NCI-H2029 treated with DMSO at 0.1 percent for 48 hours (cell line): ENCODE results near the gene MED25.

Experiments used
- DNase-seq: peaks from one replicate; lab custom pipeline; 2025; lab: John Stamatoyannopoulos, UW

The MED25 gene

DNA sequence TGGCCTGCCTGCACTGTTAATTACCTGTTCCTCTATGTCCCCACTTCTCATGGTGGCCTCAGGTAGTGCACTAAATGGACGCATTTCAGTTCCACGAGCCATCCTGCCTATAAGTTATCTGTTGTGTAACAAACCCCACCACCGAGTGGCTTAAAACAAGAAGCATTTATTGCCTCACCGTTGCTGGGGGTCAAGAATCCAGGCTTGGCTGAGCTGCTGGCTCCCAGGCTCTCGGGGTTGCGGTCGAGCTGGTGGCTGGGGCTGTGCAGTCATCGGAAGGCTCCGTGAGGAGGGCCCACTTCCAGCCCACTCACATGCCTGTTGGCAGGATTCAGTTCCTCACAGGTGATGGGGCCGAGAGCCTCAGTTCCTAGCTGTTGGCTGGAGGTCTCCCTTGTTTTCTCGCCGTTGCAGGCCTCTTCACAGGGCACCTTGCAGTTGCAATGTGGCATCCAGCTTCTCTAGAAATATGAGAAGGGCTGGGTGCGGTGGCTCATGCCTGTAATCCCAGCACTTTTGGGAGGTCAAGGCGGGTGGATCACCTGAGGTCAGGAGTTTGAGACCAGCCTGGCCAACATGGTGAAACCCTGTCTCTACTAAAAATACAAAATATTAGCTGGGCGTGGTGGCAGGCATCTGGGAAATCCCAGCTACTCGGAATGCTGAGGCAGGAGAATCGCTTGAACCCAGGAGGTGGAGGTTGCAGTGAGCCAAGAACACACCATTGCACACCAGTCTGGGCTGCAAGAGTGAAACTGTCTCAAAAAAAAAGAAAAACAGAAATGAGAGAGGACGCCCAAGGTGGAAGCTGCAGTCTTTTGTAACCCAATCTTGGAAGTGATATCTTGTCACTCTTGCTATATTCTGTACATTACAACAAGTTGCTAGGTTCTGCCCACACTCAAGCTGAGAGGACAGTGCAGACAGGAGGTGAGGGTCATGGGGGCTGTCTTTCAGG is 26.3 kb downstream of the MED25 start:
- DNase-seq: no peak

DNA sequence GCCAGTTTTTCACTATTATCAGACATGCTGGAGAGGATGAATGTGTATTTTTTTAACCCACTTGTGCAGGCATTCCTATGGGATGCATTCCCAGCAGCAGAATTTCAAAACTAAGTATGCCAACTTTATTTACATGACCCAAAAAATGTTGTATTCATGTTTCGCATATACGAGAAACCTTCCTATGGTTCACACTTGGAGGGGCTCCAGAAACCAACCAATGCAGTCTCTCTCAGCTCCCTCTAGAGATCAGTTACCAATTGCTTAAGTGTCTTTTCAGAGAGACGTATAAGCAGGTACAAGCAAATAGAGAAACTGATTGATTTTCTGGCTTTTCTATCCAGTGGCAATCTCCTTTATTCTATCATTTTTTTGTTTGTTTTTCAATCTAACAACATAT is 27.3 kb downstream of the MED25 start:
- DNase-seq: no peak

DNA sequence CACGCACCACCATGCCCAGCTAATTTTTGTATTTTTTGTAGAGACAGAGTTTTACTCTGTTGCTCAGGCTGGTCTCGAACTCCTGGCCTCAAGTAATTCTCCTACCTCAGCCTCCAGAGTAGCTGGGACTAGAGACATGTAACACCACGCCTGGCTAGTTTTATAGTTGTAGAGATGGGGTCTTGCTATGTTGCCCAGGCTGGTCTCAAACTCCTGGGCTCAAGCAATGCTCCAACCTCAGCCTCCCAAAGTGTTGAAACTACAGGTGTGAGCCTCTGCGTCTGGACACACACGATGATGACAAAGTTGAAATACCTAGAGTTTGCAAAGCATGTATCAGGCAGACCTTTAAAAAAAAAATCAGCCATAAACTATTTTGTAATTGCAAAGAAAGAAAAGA is 28.3 kb downstream of the MED25 start:
- DNase-seq: no peak

DNA sequence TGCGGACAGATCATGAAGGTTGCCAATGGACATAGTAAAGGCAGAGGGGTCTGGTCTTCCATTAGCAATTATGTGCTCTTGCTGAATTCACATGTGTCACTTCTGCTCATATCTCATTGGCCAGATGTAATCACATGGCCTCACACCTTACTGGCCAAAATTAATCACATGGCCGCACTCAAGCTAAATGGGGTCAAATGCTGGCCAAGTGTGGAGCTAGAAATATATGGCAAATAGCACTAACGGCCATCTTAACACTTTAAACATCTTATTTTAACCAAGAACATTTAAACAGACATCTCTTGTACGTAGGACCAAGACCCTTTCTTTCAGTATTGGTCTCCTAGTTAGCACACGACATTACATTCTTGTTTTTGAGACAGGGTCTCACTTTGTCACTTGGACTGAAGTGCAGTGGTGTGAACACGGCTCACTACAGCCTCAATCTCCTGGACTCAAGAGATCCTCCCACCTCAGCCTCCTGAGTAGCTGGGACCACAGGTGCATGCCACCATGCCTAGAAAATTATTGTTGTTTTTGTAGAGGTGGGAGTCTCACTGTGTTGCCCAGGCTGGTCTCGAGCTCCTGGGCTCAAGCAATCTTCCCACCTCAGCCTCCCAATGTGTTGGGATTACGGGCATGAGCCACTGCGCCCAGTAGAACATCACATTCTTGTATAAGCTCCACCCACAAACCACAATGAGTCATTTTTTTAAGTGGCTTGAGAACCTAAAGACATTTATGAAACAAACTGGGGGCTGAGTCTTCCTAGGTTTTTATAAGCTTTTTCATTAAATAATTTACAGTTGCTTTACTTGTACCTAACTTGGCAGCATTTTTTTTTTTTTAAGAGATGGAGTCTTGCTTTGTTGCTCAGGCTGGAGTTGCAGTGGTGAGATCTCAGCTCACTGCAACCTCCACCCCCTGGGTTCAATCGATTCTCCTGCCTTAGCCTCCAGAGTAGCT is 29.9 kb downstream of the MED25 start:
- no peak for DNase-seq

DNA sequence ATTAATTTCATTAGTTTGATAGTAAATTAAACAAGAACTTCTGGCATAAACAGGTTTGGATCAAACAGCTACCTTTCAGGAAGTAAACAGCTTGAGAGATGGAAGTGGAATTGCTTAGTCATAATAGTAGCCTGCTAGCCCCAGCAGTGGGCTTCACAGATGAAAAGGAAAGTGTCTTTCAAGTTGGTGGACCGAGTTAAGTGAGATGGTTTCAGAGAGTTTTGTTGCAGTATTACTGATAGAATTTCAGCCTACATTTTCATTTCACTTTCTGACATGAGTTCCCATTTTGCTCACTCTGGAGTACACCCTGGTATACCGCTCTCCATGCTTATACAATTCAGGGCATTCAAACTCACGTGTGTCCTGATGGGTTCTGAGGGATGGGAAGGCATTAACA is 30.8 kb downstream of the MED25 start:
- no peak for DNase-seq

DNA sequence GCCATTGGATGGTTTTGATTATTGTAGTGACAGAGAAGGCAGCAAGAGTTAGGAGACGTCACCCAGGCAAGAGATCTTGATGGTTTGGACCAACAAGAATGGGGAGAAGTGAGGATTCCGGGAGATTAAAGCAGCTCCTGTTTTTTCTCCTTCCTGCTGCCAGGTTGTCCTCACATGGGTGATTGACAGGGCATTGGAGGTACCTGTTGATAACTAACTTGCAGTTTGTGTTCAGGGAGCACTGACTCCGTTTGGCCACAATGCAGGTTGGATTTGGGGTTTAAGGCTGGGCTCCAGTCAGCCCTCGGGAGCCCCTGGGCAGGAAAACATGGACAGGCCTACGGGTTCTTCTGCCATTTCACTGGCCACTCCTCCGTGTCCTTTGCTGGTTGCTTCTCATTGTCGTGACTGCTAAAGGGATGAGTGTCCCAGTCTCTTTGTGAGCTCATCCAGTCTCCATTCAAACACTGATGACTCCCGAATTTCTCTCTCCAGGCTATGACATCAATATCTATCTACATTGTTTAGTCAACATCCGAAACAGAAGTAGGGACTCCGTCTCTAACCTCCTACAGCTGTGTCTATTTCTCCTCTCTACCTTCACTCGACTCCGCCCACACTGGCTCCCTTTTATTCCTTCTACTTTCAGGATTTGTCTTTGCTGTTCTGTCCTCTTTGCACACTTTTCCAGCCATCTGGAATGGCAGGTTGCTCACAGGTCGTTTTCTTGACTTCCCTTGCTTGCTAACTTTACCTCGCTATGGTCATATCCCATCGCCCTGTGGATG is 31.5 kb downstream of the MED25 start:
- DNase-seq: no peak

DNA sequence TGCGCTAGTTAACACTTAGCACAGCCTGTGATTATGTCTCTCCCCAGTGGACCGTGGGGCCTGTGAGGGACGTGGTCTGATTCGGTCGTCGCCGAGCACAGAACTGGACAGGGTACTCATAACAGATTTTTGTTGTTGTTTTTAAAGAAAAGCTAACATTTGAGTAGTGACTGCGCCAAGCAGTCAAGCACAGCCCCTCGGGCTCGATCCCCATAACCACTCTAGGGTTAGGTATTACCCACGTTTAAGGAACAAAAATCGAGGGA is 32.1 kb downstream of the MED25 start:
- no peak for DNase-seq

DNA sequence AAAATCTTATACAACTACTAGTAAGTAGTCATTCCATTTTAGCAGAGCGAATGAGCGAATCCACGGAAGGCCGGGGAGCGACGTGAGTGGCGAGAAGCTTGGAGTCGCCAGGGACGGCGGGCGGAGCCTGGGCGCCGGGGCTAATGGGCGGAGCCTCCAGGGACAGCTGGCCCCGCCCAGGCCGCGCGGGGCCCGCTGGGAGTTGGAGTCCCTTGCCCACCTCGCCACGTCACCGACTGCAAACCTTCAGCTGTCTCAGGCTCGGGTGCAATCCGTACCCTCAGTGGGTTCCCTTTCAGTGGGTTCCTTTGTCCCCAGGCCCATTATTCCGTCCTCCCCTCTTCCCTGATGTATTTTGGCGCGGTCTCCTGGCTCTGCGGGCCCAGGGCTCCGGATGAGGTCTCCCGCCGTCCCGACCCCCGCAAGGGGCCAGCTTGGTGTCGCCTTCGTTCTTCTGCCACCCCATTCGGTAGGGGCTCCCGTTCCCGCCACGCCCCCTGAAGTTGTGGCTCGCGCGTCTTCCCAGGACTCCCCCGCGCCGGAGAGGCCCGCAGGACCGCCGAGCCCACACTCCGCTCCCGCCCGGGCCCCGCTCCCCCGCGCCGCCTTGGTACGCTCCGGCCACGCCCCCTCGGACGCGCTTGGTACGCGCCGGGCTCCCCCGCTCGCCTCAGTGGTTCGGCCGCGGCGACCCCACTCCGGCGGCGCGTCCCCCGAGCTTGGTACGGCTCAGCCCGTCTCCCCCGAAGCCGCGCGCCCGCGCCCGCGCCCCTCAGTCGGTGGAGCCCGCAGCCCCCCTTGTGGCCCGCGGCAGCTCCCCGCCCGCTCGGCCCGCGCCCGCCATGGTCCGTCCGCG is 32.6 kb downstream of the MED25 start, which contains the start of gene PTOV1:
Gene PTOV1 (plus strand): TSS at position 673 of the 856 bp plus-strand sequence.
- peak; percentile 83 for DNase-seq

DNA sequence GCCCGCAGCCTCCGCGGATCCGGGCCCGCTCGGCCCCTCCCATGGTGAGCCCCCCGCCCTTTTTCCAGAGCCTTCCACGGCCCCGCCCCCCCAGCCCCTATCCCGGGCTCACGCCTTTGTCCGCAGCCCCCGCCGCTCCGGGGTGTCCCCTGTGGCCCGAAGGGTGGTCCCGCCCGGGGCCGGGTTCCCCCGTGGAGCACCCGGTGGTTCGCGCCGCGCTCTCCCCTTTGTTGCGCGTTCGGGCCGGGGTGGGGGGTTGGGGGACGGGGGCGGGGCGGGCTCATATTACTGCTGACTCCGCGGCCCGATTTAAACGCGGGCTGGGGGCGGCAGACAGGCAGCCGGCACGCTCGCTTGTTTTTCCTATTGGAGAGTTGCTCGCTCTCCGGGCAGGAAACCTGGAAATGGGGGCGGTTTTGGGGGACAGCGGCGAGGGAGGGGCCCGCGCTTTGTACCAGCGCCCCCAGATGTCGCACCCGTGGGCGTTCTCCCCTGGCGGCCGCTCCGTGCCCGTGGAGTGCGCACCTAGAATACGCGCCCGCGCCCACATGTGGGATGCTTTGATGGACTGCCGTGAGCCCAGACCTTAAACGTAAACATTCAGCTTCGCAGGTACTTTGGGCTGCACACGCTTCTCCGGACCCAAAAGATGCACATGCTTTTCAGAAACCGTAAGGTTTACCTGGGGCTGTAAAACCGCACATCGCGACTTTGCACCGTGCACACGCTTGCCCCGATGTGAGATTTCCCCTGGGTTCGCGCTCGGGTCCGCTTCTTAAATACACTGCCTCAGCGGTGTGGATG is 33.6 kb downstream of the MED25 start:
- DNase-seq: no peak

DNA sequence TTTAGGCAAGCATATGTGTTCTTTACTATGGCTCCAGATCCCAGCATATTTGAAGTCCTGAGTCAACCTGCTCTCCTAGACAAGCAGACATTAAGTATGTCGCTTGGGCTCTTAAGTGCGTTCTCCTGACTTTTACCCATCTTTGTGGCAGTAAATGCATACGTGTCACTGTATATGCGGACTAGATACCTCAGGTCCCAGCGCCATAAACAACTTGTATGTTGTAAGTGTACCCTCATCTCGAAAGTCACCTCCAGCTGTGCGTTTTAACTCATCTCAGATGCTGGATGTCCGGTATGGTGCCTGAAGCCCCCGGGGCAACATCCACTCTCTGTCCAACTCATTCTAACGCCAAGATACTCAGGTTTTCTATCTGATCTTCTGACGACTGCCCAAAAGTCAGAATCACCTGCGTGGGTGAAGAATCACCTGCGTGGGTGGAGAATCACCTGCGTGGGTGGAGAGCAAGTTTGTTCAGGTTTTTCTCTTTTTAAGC is 34.6 kb downstream of the MED25 start:
- DNase-seq: no peak

DNA sequence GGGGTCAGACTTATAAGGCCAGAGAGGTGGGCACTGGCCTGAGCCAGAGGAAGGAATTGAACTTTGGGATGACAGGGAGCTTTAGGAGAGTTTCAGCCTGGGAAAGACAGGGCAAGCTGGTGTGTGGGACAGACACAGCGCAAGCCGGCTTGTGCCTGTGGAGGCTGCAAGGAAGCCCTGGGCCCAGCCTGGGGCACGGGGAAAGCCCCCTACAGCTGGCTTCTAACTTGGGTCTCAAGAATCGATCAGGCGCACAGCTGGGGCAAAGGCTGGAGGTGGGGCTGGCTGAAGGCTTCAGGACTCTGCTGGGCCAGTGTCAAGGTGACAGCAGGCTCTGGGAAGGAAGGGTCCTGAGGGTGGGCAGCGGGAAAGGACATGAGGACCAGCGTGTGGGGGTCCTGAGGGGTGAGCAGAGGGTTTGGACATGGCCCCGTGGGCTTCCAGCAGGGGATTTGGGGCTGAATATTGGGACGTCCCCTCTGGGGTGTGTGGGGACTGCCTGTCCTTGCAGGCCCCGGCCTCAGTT is 35.8 kb downstream of the MED25 start:
- DNase-seq: no peak

DNA sequence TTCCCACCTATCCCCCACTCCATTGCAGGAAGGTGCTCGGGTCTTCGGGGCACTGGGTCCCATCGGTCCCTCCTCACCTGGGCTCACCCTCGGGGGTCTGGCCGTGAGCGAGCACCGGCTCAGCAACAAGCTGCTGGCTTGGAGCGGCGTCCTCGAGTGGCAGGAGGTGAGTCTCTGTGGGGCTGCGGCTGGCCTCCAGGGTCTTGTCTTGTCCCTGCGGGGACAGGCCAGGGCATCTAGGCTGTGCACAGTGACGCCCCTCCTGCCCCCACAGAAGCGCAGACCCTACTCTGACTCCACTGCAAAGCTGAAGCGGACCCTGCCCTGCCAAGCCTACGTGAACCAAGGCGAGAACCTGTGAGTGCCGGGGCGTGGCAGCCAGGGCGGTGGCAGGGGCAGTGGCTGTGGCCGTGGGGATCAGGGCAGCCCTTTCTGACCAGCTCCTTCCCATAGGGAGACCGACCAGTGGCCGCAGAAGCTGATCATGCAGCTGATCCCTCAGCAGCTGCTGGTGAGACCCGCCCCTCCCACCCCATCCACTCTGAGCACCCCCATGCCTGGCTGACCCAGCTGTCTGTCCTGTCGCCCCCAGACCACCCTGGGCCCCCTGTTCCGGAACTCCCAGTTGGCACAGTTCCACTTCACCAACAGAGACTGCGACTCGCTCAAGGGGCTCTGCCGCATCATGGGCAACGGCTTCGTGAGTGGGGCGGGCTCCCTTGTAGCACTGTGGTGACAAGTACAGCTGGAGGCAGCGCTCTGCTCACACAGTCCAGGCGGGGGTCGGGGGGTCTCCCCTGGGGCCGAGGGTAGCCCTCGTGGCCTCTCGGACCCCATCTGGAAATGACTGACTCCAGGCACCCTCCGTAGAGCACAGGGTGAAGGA is 36.5 kb downstream of the MED25 start:
- DNase-seq: no peak

DNA sequence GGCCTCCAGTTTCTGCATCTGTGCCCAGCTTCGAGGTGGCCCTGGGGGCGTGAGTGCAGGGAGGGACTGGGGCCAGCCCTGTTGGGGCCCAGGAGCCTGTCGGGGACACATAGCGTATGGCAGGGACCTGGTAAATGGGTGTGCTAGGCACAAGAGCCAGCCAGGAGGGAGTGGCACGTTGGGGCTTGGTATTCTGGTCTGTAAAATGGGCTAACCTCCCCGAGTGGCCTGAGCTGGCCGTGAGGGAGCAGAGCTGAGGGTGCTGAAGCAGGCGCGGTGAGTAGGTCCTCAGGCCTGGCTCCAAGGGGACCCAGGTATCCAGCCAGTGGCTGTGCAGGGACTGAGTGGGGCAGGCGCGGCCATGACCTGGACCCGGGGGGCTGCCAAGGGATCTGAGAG is 37.2 kb downstream of the MED25 start:
- no peak for DNase-seq

DNA sequence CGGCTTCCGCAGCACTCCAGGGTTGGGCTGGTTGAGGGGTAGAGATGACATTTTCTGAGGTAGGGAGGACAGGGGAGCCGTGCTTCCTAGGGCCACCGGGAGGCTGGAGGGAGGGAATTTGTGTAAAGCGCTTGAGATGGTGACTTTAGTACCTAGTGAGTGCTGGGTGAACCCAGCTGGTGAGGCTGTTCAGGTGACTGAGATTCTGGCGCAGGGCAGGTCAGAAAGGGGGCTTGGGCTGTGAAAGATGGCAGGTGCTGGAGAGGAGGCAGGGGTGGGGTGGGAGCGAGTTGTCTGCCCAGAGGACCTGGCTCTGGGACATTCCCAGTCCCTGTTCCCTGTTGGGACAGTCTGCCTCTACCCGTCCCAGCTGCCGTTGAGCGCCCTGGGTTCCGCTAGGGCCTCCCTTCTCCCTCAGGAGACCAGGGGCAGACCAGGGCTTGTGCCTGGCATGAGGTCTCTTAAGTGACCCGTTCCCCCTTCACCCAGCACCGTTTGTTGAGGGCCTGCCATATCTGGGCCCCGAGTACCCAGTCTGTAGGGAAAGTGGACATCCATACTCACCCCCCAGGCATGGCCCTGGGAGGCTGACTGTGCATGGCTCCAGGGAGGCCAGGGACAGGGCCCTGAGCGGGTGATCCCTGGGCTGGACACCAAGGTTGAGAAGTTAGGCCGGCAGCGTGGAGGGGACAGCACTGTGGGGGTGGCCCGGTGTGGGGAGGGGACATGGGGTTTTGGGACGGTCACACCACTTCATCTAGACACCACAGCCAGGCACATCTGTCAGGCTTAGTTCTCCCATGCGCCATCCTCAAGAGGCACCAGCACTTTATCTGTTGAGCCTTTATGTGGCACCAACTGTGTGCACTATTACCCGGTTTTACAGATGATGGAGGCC is 37.8 kb downstream of the MED25 start:
- DNase-seq: no peak

DNA sequence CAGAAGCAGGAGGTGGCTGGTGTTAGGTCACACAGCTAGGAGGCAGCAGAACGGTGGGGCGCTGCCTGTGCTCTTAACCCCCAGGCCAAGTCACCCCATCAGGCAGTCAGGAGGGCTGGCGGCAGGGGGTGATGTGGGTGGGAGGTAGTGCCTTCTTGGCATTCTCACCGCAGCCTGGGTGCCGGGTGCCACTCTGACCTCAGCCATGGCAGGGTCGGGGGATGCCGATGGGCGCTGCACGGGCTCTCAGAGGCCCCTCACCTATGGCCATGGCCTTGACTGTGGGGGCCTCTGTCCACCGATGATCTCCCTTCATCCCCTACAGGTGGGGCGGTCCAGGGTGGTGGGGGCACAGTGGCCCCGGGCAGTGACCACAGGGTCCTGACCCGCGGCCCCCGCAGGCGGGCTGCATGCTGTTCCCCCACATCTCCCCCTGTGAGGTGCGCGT is 38.5 kb downstream of the MED25 start:
- no peak for DNase-seq

DNA sequence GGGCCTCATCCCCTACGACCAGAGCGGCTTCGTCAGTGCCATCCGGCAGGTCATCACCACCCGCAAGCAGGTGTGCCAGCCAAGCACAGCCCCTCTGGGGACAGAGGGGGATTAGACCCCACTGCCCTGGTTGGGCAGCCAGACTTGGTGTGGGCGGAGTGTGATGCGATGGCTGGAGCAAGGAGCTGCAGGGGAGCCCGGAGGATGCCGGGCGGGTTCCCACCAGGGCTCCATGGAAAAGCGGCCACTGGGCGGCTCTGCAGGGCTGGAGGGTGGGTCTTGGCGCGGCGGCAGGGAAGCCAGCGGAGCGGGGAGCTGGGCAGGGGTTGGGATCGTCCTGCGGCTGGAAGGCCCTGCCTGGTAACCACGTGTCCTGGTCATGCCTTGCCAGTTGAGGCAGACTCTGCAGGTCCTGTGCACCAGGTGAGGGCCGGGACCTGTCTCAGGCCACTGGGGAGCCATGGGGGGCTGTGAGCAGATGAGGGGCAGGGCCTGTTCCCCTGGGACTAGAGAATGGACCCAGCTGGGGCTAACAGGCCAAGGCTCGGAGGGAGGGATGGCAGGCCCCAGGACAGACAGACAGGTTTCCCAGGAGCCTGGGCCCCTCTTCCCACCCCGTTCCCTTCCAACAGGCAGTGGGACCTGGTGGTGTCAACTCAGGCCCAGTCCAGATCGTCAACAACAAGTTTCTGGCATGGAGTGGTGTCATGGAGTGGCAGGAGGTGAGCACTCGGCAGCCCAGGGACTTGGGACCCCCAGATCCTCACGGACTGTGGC is 39.2 kb downstream of the MED25 start:
- DNase-seq: no peak

DNA sequence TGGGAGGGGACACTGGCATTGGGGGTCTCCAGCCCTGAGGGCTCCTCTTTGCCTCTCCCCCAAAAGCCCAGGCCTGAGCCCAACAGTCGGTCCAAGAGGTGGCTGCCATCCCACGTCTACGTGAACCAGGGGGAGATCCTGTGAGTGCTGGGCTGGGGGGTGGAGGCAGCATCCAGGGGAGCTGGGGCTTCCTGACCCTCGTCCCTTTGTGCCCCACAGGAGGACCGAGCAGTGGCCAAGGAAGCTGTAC is 39.7 kb downstream of the MED25 start:
- no peak for DNase-seq
